ENCODE measurements around the gene TMEM51. TPM values are rescaled to one million over a fixed set of nuclear protein-coding genes. Genes with fewer than 3 reads are reported as not detected.

Gene TMEM51
- total RNA-seq, 1 experiment from 2014 or later = 24.7 TPM

GRCh38 chr1:15195420-15196052, 42.0 kb downstream of the TMEM51 start:
- peaks cover 45% of the 10 kb centered on the region for H3K4me1 Mint-ChIP-seq (ENCODE audit: low read depth, unreplicated experiment)
- peaks cover 16% of the 10 kb centered on the region for H3K36me3 Mint-ChIP-seq (ENCODE audit: insufficient read depth, unreplicated experiment)
- no peaks in the 10 kb centered on the region for H3K27me3 Mint-ChIP-seq (ENCODE audit: insufficient read depth, unreplicated experiment)
- Histone ChIP-seq H3K4me3 (ENCODE audit: low read depth, low read length) (no peak overlapping the region), H3K9me3 (no peaks in the 10 kb centered on the region), H3K36me3 (ENCODE audit: control insufficient read depth, insufficient read depth, low read length) (no peaks in the 10 kb centered on the region), H3K27me3 (replicated peaks; ENCODE audit: control insufficient read depth, insufficient read depth, low read length) (no peaks in the 10 kb centered on the region), H3K4me1 (peaks cover 66% of the 10 kb centered on the region)
- ChIA-PET POLR2A (no interaction called here), CTCF (no interaction called here)
- no TSS peak for BruUV-seq (replicated peaks)
- H3K27ac Mint-ChIP-seq (ENCODE audit: unreplicated experiment) = peak overlapping the region; percentile 74
- no peak overlapping the region for H3K4me3 Mint-ChIP-seq (ENCODE audit: unreplicated experiment)
- DNase-seq = no peak
- no peaks in the 10 kb centered on the region for H3K9me3 Mint-ChIP-seq (ENCODE audit: unreplicated experiment)
- intact Hi-C loops (cut with micrococcal nuclease; ENCODE audit: unreplicated experiment) = no loop called here
- TF ChIP-seq, protein P1, sequence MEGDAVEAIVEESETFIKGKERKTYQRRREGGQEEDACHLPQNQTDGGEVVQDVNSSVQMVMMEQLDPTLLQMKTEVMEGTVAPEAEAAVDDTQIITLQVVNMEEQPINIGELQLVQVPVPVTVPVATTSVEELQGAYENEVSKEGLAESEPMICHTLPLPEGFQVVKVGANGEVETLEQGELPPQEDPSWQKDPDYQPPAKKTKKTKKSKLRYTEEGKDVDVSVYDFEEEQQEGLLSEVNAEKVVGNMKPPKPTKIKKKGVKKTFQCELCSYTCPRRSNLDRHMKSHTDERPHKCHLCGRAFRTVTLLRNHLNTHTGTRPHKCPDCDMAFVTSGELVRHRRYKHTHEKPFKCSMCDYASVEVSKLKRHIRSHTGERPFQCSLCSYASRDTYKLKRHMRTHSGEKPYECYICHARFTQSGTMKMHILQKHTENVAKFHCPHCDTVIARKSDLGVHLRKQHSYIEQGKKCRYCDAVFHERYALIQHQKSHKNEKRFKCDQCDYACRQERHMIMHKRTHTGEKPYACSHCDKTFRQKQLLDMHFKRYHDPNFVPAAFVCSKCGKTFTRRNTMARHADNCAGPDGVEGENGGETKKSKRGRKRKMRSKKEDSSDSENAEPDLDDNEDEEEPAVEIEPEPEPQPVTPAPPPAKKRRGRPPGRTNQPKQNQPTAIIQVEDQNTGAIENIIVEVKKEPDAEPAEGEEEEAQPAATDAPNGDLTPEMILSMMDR (IDR thresholded peaks at IDR 0.05; ENCODE audit: insufficient read depth in 1 of 2, low read depth in 1 of 2, low read length in 1 of 2, severe bottlenecking in 1 of 2, unreplicated experiment in 1 of 2) = no peak

DNA sequence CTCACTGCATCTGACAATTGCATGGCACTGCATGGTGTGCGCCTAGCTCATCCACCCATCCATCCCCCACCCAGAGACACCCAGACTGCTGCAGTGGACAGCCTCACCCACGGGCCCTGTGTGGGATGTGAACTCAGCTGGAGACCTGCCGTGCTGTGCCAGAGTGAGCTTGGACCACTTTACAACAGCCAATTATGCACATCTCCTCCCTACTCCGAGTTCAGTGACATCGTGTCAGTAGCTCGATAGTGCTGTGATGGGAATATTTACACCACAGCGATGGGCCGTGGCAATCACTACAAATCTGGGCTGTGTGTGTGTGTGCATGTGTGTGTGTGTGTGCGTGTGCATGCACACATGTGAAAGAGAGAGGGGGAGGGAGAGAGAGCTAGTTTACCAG, 42.5 kb downstream of the TMEM51 start:
- intact Hi-C loops (cut with micrococcal nuclease; ENCODE audit: unreplicated experiment) = no loop called here
- no peaks in the 10 kb centered on the region for H3K9me3 Mint-ChIP-seq (ENCODE audit: unreplicated experiment)
- BruUV-seq (replicated peaks) = no TSS peak
- peaks cover 49% of the 10 kb centered on the region for H3K4me1 Mint-ChIP-seq (ENCODE audit: low read depth, unreplicated experiment)
- peaks cover 21% of the 10 kb centered on the region for H3K36me3 Mint-ChIP-seq (ENCODE audit: insufficient read depth, unreplicated experiment)
- Histone ChIP-seq H3K4me1 (peaks cover 66% of the 10 kb centered on the region), H3K36me3 (ENCODE audit: control insufficient read depth, insufficient read depth, low read length) (no peaks in the 10 kb centered on the region), H3K4me3 (ENCODE audit: low read depth, low read length) (no peak overlapping the region), H3K27me3 (replicated peaks; ENCODE audit: control insufficient read depth, insufficient read depth, low read length) (no peaks in the 10 kb centered on the region), H3K9me3 (no peaks in the 10 kb centered on the region)
- ChIA-PET POLR2A (no interaction called here), CTCF (interaction anchor here (1.0 kb wide), 1 partner anchor 68 kb away, joined by 3 read pairs; no protein-coding TSS in a partner anchor)
- no peaks in the 10 kb centered on the region for H3K27me3 Mint-ChIP-seq (ENCODE audit: insufficient read depth, unreplicated experiment)
- no peak for DNase-seq
- no peak overlapping the region for H3K4me3 Mint-ChIP-seq (ENCODE audit: unreplicated experiment)
- TF ChIP-seq, protein P1 (IDR thresholded peaks at IDR 0.05; ENCODE audit: insufficient read depth in 1 of 2, low read depth in 1 of 2, low read length in 1 of 2, severe bottlenecking in 1 of 2, unreplicated experiment in 1 of 2) = no peak
- peak overlapping the region; percentile 74 for H3K27ac Mint-ChIP-seq (ENCODE audit: unreplicated experiment)

DNA sequence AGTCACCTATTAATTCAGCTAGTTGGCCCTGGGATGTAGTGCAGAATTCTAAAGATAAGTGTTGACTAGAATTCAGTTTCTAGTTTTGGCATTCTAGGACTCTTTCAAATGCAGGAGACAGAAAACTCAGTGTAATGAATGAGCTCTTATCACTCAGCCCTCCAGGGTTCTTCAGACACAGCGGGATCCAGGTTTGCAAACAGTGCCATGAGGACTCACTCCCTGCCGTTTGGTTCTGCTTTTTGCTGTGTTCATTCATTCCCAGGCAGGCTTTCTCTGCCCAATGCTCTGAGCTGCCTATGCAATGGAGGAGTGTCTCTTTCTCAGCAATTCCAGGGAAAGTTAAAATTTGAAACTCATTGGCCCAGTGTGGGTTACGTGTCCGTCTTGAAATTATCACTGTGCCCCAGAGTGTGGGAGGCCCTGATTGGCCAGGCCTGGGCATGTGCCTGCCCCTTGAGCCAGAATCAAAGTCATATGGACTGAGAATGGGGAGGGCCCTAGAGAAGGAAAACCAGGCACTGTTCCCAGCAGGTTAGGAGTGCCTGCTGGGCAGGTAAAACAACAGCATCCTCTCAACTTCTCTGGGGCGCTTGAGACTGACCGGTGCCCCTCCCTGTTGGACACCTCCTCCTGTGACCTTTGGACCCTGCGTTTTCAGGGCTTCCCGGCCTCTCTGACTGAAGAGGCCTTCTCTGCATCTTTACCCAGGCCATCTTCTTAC, 43.4 kb downstream of the TMEM51 start:
- POLR2A ChIA-PET = interaction anchor here (0.6 to 1.2 kb wide), 3 partner anchors 44 to 1448 kb away, joined by 3 to 7 read pairs (median 5); partner anchors contain the start of gene TMEM51
- no peak overlapping the region for H3K4me3 ChIP-seq (ENCODE audit: low read depth, low read length)
- H3K4me1 ChIP-seq = peaks cover 64% of the 10 kb centered on the region
- CTCF ChIA-PET = interaction anchor here (0.6 to 1.0 kb wide), 2 partner anchors 68 to 73 kb away, joined by 3 to 4 read pairs; no protein-coding TSS in a partner anchor
- no peaks in the 10 kb centered on the region for H3K9me3 ChIP-seq
- Mint-ChIP-seq H3K4me3 (ENCODE audit: unreplicated experiment) (peak overlapping the region; percentile 43), H3K27me3 (ENCODE audit: insufficient read depth, unreplicated experiment) (no peaks in the 10 kb centered on the region), H3K9me3 (ENCODE audit: unreplicated experiment) (no peaks in the 10 kb centered on the region), H3K4me1 (ENCODE audit: low read depth, unreplicated experiment) (peaks cover 43% of the 10 kb centered on the region), H3K27ac (ENCODE audit: unreplicated experiment) (peak overlapping the region; percentile 80), H3K36me3 (ENCODE audit: insufficient read depth, unreplicated experiment) (peaks cover 21% of the 10 kb centered on the region)
- BruUV-seq (replicated peaks) = no TSS peak
- TF ChIP-seq, protein P1 (IDR thresholded peaks at IDR 0.05; ENCODE audit: insufficient read depth in 1 of 2, low read depth in 1 of 2, low read length in 1 of 2, severe bottlenecking in 1 of 2, unreplicated experiment in 1 of 2) = no peak
- DNase-seq = peak; percentile 75 to 81
- intact Hi-C loops (cut with micrococcal nuclease; ENCODE audit: unreplicated experiment) = no loop called here
- H3K36me3 ChIP-seq (ENCODE audit: control insufficient read depth, insufficient read depth, low read length) = no peaks in the 10 kb centered on the region
- no peaks in the 10 kb centered on the region for H3K27me3 ChIP-seq (replicated peaks; ENCODE audit: control insufficient read depth, insufficient read depth, low read length)
